NT2/D1 (cell line): ENCODE data around the gene RMI2.

Experiments
- DNase-seq: peaks from one replicate; pipeline ENCODE4 v3.0.0-alpha.2; 2011; ENCODE audit warnings: low read depth, low spot score
- H3K27me3 ChIP-seq: 2 replicates; pipeline ENCODE4 v1.6.0; 2011; ENCODE audit warnings: mild to moderate bottlenecking; ENCODE audit not compliant: insufficient read length, insufficient read depth
- H3K36me3 ChIP-seq: 2 replicates; pipeline ENCODE4 v1.6.1; 2011; ENCODE audit warnings: mild to moderate bottlenecking, low read length, mixed read lengths; ENCODE audit not compliant: insufficient read depth, insufficient read length
- H3K4me1 ChIP-seq: 2 replicates; pipeline ENCODE4 v1.5.1; 2011; ENCODE audit not compliant: insufficient read depth, insufficient read length
- H3K4me3 ChIP-seq: 2 replicates; pipeline ENCODE4 v1.5.1; 2011; ENCODE audit warnings: low read depth; ENCODE audit not compliant: insufficient read length
- H3K9ac ChIP-seq: 2 replicates; pipeline ENCODE4 v1.6.0; 2011; ENCODE audit warnings: low read depth; ENCODE audit not compliant: insufficient read length
- H3K9me3 ChIP-seq: 2 replicates; pipeline ENCODE4 v1.5.1; 2011; ENCODE audit warnings: mild to moderate bottlenecking, low read length; ENCODE audit not compliant: insufficient read depth
- SUZ12 ChIP-seq: IDR thresholded peaks from 2 replicates; pipeline ENCODE4 v1.6.1; 2011; ENCODE audit not compliant: insufficient read length, insufficient read depth; ENCODE audit errors: extremely low read depth
- YY1 ChIP-seq: IDR thresholded peaks from 2 replicates; pipeline ENCODE4 v1.6.1; 2011; ENCODE audit not compliant: insufficient read length, insufficient read depth
- ZNF274 ChIP-seq: IDR thresholded peaks from 2 replicates; pipeline ENCODE4 v1.6.1; 2011; ENCODE audit warnings: mild to moderate bottlenecking, low read depth, low read length

RMI2 gene

GRCh38 chr16:11313493-11314308 is 31.6 kb upstream of the RMI2 start:
- TF ChIP-seq SUZ12 (no peak), YY1 (no peak), ZNF274 (no peak)
- H3K4me3 ChIP-seq: no peak overlapping the region
- DNase-seq: no peak
- H3K9ac ChIP-seq: peak overlapping the region; percentile 51
- no peaks in the 10 kb centered on the region for H3K9me3 ChIP-seq
- no peaks in the 10 kb centered on the region for H3K27me3 ChIP-seq
- peaks cover 32% of the 10 kb centered on the region for H3K4me1 ChIP-seq
- peaks cover 3% of the 10 kb centered on the region for H3K36me3 ChIP-seq

- TF ChIP-seq YY1 (no peak), SUZ12 (no peak), ZNF274 (no peak)
- H3K4me1 ChIP-seq: peaks cover 28% of the 10 kb centered on the region
These were observed 30.9 kb upstream of the RMI2 start for GRCh38 chr16:11314309-11314894.

GRCh38 chr16:11315510-11315909 is 29.7 kb upstream of the RMI2 start:
- no peaks in the 10 kb centered on the region for H3K27me3 ChIP-seq
- H3K9ac ChIP-seq: peak overlapping the region; percentile 87
- peaks cover 32% of the 10 kb centered on the region for H3K4me1 ChIP-seq
- peaks cover 11% of the 10 kb centered on the region for H3K36me3 ChIP-seq
- H3K4me3 ChIP-seq: no peak overlapping the region
- DNase-seq: peak; percentile 98
- TF ChIP-seq SUZ12: no peak
- TF ChIP-seq YY1: no peak
- TF ChIP-seq ZNF274: no peak
- H3K9me3 ChIP-seq: no peaks in the 10 kb centered on the region

More at GRCh38 chr16:11314309-11314894, 30.9 kb upstream of the RMI2 start:
- Histone ChIP-seq H3K4me3 (no peak overlapping the region), H3K36me3 (peaks cover 8% of the 10 kb centered on the region), H3K27me3 (no peaks in the 10 kb centered on the region), H3K9ac (peak overlapping the region; percentile 57), H3K9me3 (no peaks in the 10 kb centered on the region)
- DNase-seq: no peak

GRCh38 chr16:11316331-11317015 is 28.8 kb upstream of the RMI2 start:
- DNase-seq: peak; percentile 77
- peak overlapping the region; percentile 87 for H3K9ac ChIP-seq
- no peaks in the 10 kb centered on the region for H3K9me3 ChIP-seq
- peaks cover 29% of the 10 kb centered on the region for H3K4me1 ChIP-seq
- H3K27me3 ChIP-seq: no peaks in the 10 kb centered on the region
- TF ChIP-seq SUZ12 (no peak), YY1 (no peak), ZNF274 (no peak)
- peaks cover 11% of the 10 kb centered on the region for H3K36me3 ChIP-seq
- peak overlapping the region; percentile 41 for H3K4me3 ChIP-seq

- no peak for DNase-seq
- Histone ChIP-seq H3K9ac (no peak overlapping the region), H3K27me3 (no peaks in the 10 kb centered on the region), H3K36me3 (peaks cover 11% of the 10 kb centered on the region), H3K9me3 (no peaks in the 10 kb centered on the region), H3K4me1 (peaks cover 22% of the 10 kb centered on the region), H3K4me3 (no peak overlapping the region)
- TF ChIP-seq ZNF274 (no peak), YY1 (no peak), SUZ12 (no peak)
These were observed 26.4 kb upstream of the RMI2 start for GRCh38 chr16:11318817-11319216.

- TF ChIP-seq YY1: no peak
- no peak for TF ChIP-seq ZNF274
- no peak for TF ChIP-seq SUZ12
These were observed 25.6 kb upstream of the RMI2 start for GRCh38 chr16:11319529-11320146.

More at GRCh38 chr16:11319529-11320146, 25.6 kb upstream of the RMI2 start:
- Histone ChIP-seq H3K4me1 (peaks cover 14% of the 10 kb centered on the region), H3K36me3 (peaks cover 11% of the 10 kb centered on the region), H3K27me3 (no peaks in the 10 kb centered on the region), H3K4me3 (no peak overlapping the region), H3K9me3 (no peaks in the 10 kb centered on the region), H3K9ac (no peak overlapping the region)
- no peak for DNase-seq
